Measurements from ENCODE around the gene EML4. TPM values are rescaled to one million over a fixed set of nuclear protein-coding genes. Genes with fewer than 3 reads are reported as not detected.
"Not testable (repeated sequence)": the region's sequence is repeated elsewhere in the genome, so short reads cannot be mapped to it uniquely, and the experiment has no call there.

The EML4 gene
- total RNA-seq, 1 donor from 2014 or later: 111 TPM

DNA sequence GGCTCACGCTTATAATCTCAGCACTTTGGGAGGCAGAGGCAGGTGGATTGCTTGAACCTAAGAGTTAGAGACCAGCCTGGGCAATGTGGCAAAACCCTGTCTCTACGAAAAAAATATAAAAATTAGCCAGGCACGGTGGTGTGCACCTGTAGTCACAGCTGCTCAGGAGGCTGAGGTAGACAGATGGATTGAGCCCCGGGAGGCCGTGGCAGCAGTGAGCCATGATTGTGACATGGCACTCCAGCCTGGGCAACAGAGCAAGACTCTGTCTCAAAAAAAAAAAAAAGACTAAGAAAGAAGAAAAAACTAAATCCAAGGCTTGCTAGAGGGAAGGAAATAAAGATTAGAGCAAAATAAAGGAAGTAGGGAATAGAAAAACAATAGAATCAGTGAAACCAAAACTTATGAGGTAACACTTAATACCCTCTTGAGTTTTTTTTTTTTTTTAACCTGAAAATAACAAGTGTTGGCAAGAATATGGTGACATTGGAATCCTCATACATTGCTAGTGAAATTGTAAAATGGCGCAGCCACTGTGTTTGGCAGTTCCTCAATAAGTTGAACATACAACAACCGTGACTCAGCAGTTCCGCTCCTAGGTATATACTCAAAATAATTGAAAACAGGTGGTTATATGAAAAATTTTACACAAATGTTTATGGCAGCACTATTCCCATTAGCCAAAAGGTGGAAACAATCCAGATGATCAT lies 85.2 kb downstream of the EML4 start:
- DNase-seq (ENCODE audit: low spot score): no peak

DNA sequence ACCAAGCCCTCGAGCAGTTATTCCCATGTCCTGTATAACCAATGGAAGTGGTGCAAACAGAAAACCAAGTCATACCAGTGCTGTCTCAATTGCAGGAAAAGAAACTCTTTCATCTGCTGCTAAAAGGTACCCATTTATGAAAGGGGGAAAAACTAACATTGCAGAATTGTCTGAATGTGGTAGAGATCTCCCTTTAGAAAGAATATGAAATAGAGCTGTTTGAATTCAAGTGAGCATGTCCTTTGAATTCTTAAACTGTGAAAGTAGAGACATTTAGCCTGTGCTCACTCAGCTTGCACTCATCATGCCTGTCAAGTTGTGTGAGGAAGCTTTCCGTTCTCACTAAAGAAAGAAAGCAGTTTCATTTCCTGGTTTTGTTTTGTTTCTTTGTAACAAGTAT lies 87.4 kb downstream of the EML4 start:
- no peak for DNase-seq (ENCODE audit: low spot score)

DNA sequence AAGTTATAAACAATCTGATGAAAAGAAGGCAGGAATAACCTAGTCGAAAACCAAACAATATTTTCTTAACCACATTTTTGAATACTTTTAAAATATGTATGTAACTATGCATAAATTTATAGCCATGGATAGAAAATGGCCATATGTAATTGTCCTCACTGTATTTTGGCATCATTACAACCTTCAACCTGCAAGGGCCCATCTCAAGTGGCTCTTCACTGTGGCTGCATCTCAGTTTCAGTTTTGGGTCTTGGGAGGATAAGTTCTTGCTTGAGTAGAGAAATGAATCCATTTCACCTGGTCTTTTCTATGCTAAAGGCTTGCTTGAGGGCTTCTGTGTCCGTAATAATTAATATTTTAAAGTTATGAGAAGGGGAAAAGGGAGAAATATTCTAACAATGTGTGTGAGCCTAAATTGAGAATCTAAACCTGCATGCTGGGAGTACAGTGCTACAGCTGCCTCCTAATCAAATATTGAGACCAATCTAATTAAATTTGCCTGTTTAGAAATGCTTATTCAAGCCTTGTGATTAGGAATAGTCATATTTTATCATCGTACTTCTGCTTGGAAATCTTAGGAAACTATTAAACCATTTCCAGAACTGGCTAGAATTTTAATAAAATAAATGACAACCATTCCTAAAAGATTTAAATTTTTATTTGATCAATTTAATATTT lies 92.5 kb downstream of the EML4 start:
- no peak for DNase-seq (ENCODE audit: low spot score)

DNA sequence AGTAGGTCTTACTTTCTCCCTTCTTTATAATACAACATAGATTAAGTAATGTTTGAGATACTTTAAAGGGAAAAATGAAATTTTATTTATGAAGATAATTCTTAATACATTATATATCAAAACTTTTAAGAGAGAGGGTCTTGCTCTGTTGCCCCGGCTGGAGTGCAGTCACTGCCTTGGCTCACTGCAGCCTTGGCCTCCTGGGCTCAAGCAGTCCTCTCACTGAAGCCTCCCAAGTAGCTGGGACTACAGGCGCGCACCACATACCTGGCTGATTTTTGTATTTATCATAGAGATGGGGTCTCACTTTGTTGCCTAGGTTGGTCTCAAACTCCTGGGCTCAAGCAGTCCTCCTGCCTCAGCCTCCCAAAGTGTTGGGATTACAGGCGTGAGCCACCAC lies 97.1 kb downstream of the EML4 start:
- DNase-seq (ENCODE audit: low spot score): no peak

DNA sequence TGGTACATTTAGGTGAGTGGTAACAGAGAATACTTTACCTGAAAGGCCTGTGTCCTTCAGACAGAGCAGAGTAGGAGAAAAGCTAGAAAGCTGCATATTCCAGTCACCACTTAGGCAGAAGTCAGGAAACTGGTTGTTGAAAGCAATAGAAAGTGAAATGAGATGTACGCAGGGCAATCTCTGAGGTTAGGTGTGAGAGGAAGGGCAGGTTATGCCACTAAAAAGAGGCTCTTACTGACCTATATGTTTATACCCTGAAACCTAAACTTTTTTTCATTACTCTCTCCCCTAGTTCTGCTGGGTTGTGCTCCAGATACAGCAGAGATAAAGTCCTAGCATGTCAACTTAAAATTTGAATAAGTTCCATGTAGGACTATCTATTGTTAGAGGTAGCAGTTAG lies 98.4 kb downstream of the EML4 start:
- DNase-seq (ENCODE audit: low spot score): no peak

DNA sequence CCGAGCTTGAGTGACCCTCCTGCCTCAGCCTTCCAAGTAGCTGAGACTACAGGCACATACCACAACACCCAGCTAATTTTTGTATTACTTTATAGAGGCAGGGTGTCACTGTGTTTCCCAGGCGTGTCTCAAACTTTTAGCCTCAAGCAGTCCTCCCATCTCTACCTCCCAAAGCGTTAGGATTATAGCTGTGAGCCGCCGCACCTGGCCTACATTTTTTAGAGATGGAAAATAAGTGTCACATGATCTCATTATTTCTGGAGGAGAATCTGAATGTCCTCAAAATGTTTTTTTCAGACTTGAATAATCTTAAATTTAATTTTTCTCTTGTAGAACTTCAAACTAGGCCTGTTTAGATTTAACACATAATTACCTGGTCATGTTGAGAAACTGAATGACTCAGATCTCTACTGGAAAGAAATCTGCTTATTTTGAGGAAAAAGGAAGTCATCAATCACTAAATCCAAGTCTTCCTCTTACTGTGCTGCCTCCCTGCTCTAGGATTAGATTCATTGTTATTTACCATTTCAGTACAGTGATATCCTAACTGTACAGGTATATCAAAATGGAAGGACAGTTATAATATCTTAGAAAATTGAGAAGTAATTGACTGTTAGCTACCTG lies 99.5 kb downstream of the EML4 start:
- no peak for DNase-seq (ENCODE audit: low spot score)

DNA sequence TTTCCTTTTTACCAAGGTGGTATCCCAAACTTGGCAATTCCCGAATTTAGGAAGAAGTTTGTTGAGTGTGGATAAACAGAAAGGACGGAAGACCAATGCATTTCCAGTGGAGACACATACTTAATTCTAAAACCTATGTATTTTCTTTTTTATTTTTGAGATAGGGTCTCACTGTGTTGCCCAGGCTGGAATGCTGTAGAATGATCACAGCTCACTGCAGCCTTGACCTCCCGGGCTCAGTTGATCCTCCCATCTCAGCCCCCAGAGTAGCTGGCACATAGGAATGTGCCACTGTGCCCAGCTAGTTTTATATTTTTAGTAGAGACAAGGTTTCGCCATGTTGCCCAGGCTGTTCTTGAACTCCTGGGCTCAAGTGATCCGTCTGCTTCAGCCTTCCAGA lies 101.6 kb downstream of the EML4 start:
- DNase-seq (ENCODE audit: low spot score): no peak

DNA sequence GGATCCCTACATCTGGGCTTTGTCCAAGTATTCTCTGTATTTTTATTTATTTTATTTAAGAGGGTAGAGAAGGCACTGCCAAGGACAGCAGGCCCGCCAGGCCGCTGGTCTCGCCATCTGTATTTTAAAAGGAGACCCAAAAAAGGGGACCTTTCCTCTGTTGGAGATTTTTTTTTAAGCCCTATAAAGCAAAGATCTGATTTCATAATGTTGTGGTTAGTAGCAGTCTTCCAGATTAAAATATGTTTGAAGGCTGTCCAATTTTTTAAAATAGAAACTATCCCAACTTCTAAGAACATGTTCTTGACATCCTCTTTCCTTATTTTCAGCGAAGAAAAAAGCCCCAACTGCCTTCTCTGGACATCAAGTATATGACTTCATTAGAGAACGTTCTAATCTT lies 102.1 kb downstream of the EML4 start:
- DNase-seq (ENCODE audit: low spot score): not testable (repeated sequence)

DNA sequence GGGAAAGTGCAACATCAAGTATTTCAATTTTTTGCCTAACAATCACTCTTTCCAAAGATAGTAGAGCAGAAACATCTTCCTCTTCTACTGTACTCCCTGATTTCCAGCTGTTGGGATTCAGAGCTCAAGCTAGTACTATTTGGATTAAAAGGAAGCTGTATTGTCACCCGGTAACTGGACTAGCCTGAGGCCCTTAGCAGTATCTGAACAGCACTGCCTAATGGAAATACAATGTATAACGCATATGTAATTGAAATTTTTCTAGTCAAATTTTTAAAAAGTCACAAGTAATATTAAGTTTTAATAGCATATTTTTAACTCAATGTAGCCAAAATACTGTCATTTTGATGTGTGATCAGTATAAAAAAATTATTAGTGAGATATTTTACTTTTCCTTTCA lies 105.7 kb downstream of the EML4 start:
- no peak for DNase-seq (ENCODE audit: low spot score)

DNA sequence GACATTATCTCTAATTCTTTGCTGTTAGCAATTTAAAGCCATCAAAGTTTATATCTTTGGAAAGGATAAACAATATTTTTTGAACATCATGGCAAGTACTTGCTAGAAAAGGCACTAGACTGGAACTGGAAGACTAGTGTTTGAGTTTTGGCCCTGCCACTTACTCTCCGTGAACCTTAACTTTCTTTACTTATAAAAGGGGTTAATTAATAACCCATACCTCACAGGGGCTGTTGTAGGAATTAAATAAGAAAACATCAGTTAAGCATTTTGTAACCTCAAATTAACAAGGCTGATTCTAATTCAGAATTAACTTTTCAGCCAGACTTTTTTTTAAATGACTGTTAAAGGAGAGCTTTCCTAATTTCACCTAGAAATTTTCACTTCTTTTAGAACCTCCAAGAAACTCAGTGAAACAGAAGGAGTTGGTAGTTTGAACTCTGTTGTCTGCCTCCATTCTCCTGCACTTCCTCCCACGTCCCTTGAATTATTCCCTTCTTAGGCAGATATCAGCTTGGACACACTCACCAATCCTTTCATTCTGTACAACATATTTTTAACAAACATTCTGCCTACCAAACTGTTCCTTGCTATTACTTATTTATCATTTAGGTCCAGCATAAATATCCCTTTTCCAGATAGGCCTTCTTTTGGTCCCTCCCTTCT lies 112.4 kb downstream of the EML4 start:
- DNase-seq (ENCODE audit: low spot score): no peak

DNA sequence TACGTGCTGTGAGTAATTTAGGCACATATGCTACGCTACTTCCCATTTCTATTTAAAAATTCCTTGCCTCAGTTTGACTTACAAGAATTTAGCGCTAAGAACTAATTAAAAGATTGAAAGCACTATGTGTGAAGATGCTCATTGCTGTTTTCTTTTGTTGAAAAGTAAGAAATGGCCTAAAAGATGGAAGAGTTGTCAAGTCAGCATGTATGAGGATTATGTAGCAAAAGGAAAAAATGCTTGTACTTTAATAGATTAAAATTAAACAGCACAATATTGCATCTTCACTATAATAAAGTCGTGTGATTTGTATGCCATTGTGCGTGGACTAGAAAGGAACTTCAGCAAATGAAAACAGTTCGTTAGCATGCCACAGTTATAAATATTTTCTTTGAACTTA lies 114.9 kb downstream of the EML4 start:
- no peak for DNase-seq (ENCODE audit: low spot score)

DNA sequence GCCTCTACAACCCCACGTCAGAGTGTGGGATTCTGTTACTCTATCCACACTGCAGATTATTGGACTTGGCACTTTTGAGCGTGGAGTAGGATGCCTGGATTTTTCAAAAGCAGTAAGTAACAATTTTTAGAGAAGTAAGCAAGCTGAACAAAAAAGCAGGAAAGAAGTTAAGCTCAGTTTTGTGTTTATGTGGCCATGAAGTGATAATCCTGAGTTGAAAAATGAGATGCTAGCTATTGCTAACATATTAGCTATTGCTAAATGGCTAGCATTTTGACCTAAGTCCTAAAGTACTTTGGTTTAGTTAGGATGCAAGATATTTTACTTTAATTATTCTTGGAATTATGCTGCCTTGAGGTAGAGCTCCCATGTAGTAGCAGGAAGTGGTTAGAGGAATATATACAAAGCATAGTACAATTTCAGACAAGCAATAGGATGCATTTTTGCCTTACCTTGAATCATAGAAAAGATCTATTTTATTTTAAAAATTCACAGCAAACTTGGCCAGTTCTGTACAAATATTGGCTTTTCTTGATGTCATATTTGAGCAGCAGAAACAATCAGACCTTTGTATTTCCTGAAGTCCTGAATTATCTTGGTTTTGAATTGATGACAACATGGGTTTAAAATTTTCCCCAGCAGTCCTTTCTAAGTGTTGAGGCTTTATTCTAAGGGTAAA lies 117.3 kb downstream of the EML4 start:
- DNase-seq (ENCODE audit: low spot score): no peak

DNA sequence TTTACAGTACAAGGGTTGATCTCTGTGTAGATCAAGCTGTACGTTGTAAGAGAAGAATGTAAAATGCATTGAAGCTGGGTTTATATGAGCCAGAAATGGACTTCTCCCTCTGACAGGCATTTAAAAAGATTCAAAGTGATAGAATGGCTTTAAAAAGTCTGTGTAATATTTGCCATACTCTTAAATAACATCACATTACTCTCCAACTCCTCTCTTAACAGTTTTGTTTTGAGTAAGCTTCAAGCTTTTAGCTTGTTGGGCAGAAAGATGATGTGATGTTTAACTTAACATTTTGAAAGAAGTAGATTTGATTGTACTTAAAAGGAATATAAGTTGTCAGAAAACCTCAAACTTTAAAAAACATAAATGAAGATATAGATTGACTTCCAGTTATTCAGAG lies 119.7 kb downstream of the EML4 start:
- no peak for DNase-seq (ENCODE audit: low spot score)

DNA sequence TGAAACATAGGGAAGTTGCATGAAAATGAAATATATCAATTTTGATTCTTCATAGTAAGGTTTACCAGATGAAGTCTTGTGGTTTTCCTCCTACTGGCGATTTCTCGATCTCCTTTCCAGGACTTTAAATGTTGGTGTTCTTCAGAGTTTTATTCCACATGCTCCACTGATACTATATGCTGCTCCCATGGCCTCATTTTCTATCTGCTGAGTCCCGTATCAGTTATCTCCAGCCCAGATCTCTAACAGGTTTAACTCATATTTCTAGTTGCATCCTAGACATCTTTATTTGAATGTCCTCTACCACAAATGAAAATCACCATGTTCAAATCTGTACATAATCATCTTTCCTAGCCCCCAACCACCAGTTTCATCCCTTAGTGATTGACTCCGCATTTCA lies 120.1 kb downstream of the EML4 start:
- DNase-seq (ENCODE audit: low spot score): no peak

DNA sequence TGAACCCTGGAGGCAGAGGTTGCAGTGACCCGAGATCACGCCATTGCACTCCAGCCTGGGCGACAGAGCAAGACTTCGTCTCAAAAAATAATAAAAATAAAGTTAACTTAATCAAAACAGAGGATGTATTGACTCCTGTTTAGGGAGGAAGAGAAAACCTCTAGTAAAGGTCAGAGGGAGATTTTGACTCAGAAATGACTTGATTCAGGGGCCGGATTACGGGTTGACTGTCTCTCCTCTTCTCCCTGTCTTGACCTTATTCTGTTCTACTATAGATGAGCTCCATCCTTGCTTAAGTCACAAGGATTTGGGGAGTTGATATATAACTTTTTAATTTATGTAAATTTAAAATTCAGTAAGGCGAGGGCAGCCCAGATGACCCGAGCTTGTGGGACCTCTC lies 120.9 kb downstream of the EML4 start:
- no peak for DNase-seq (ENCODE audit: low spot score)

DNA sequence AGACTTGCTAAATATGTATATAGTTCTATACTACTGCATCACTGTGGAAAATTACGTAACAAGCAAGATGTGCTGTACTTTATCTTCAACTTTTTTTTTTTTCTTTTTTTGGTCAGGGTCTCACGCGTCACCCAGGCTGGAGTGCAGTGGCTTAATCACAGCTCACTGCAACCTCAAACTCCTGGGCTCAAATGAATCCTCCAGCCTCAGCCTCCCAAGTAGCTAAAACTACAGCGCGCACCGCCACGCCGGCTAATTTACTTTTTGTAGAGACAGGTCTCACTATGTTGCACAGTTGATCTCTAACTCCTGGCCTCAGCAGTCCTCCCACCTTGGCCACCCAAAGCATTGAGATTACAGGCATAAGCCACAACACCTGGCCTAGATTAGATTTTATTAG lies 123.9 kb downstream of the EML4 start:
- DNase-seq (ENCODE audit: low spot score): no peak

DNA sequence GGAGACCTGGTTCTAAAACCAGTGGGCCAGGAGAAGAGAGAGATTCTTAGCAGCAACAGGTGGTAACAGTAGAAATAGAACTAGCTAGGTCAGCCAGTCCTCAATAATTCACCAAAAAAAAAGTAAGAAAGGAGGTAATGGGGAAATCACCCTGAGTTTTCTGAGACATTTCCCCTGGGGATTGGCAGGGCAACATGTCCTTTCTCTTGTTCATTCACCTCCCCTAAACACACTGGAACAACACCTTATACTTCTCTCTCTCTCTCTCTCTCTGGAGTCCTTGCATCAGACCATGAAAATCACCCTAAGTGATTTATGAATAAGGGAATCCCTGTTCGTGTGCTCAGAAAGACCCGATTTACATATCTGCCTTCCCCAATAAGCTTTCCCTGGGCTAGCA lies 127.1 kb downstream of the EML4 start:
- no peak for DNase-seq (ENCODE audit: low spot score)

DNA sequence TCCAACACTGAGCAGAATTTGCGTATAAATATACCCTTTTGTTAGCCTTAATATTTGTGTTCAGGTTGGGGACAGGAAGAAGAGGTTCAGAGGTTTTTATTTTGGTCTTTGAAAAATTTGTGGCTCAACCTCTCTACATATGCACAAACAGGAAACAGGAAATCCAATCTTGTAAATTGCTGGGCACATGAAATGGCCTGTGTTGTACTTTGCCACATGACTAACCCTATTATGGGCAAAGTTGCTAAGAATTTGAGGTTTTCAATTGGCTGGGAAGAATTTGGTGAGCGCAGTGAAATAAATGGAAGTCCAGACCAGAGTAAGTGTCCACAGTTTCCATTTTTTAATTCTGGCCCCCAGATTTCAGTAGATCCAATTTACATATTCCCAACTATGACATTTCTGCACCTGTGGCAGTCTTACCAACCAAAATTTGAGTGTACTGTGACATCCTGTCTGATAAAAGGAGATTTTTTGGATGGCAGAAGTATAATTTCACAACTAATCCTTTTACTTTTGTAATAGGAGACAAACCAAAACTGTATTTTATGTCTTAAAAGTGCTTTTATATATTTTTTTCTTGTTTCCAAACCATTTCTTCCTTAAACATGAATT lies 128.3 kb downstream of the EML4 start:
- no peak for DNase-seq (ENCODE audit: low spot score)

DNA sequence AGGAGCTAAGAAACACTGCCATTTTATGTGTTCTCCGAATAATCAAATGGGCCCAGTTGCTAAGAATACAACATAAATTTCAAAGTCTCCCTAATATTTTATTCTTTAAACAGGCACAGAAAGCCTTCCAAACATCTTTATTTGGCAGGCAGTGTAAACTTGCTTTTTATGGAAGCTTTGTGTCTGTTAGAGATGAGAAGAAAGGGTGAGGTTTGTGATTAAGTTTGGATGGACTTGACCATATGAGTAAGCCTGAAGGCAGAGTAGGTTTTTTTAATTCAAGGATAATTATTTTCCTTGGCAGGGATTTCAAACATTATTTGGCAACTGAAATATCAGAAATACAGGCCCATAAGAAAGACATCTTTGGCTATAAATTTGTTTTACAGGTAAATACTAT lies 129.0 kb downstream of the EML4 start:
- DNase-seq (ENCODE audit: low spot score): no peak

DNA sequence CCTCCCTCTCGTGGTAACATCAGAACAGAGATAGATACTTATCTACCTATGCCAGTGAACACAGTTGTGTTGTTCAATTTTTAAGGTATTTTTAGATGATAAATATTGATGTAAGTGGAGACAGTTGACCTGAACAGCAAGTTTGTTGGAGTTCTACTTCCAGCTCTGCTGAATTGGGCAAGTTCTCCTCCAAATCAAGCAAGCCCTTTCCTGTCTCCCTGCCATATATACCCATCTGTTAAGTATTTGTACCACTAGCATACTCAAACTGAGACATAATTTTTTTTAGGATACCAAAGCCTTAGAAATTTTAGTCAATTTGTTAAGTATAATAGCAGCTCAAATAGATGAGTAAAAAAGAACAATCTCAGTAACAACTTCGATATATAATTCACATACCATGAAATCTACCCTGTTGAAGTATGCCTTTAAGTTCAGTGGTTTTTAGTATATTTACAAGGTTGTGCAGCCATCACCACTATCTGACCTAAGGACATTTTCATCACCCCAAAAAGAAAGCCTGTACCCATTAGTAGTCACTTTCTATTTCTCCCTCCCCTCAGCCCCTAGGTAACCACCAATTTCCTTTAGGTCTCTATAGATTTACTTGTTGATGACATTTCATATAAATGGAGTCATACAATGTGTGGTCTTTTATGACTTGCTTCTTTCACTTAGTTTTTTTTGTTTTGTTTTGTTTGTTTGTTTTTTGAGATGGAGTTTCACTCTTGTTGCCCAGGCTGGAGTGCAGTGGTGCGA lies 130.0 kb downstream of the EML4 start:
- no peak for DNase-seq (ENCODE audit: low spot score)

DNA sequence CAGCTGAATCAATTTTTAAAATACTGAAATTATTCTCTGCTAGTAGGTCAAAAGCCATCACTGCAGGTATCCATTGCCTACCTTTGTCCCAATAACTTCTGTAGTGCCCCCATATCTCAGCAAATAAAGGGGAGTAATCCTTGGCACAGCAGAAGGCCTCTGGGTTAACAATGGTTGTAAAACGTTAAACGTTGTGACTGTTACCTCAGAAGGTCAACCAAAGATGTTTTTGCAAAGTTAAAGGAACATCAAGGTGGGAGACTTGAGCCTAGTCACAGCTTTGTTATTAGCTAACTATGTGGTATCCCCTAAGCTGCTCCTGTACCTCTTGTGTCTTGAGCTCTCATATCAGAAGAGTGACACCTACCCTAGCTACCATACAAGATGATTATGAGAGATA lies 131.4 kb downstream of the EML4 start:
- no peak for DNase-seq (ENCODE audit: low spot score)
